C4-2B (cell line): ENCODE measurements around the gene KBTBD8.

ENCODE experiments used
- ZFX ChIP-seq: fragments of 450-650 bp; IDR thresholded peaks from 2 replicates; pipeline ENCODE4 v1.6.1; 2017
- TF ChIP-seq, protein P1 (sequence below): fragments of 450-650 bp; conservative IDR thresholded peaks from 2 replicates; pipeline ENCODE4 v1.5.1; 2017; ENCODE audit warnings: mild to moderate bottlenecking

DNA sequence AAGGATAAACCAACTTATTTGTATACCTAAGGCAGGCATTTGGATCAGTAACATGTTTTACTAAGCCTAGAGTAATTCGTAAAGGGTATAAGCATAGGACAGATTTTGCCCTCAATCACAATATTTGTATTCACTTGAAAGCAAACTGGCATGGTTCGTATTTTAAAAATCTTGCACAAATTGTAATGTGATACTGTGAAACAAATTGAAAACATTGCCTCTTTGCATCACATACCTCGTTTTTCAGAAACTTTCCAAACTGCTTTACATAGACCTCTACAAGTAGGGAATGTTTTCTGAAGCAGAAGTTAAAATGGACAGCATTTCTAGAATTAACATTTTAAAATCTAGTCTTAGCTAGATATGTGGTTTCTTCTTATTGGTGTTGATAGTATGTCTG is 11.6 kb downstream of the KBTBD8 start:
- TF ChIP-seq, protein P1, sequence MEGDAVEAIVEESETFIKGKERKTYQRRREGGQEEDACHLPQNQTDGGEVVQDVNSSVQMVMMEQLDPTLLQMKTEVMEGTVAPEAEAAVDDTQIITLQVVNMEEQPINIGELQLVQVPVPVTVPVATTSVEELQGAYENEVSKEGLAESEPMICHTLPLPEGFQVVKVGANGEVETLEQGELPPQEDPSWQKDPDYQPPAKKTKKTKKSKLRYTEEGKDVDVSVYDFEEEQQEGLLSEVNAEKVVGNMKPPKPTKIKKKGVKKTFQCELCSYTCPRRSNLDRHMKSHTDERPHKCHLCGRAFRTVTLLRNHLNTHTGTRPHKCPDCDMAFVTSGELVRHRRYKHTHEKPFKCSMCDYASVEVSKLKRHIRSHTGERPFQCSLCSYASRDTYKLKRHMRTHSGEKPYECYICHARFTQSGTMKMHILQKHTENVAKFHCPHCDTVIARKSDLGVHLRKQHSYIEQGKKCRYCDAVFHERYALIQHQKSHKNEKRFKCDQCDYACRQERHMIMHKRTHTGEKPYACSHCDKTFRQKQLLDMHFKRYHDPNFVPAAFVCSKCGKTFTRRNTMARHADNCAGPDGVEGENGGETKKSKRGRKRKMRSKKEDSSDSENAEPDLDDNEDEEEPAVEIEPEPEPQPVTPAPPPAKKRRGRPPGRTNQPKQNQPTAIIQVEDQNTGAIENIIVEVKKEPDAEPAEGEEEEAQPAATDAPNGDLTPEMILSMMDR, result no peak
- no peak for TF ChIP-seq ZFX
